GM18505 (cell line): Measurements from ENCODE around the gene HPCAL1.

Source experiments
- ATAC-seq: cut with Tn5 transposase; IDR thresholded peaks from one replicate; pipeline ENCODE4 v1.9.1; 2021; ENCODE audit not compliant: unreplicated experiment
- POLR2A ChIP-seq: IDR thresholded peaks from 4 replicates; pipeline ENCODE4 v1.6.1; 2011; ENCODE audit warnings: borderline replicate concordance; ENCODE audit not compliant: insufficient read depth, insufficient read length; ENCODE audit errors: extremely low read depth

The HPCAL1 gene

DNA sequence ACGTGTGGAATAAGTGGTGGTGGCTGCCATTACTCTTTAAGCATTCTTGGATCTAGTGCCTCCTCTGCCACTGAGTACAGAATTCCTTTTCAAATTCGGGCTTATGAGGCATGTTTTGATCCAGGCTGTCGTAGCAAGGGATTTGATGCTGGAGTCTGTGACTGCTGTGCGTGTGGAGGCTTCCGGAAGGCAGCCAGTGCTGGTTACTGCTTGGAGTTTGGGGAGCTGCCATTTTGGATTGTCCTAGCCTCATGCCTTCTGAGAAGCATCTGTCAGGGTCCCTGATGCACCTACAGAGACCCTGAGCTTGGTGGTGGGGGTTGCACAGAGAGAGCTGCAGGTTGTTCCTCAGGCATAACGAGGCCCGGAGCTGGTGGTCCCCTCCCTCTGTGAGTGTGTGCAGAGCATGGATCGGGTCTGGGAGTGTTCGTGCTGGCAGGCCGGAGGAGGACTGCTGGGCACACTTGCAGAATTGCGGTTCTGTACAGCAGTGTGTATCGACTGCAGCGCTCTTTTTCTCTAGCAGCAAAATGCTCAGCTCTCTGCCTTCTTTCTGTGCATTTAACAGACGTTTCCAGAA lies 7.7 kb downstream of the HPCAL1 start:
- TF ChIP-seq POLR2A, result no peak
- ATAC-seq, result no peak

DNA sequence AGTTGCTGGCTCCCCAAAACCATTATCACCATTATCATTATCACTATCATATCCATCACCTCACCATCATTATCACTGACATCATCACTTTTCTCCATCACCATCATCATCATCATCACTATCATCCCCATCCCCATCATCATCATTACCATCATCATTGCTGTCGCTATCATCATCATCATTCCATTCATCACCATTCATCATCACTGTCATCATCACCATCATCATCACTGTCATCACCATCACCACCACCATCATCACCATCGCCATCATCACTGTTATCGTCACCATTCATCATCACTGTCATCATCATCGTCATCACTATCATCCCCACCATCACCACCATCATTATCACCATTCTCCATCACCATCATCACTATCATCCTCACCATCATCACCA lies 9.0 kb downstream of the HPCAL1 start:
- no peak for TF ChIP-seq POLR2A
- no peak for ATAC-seq

DNA sequence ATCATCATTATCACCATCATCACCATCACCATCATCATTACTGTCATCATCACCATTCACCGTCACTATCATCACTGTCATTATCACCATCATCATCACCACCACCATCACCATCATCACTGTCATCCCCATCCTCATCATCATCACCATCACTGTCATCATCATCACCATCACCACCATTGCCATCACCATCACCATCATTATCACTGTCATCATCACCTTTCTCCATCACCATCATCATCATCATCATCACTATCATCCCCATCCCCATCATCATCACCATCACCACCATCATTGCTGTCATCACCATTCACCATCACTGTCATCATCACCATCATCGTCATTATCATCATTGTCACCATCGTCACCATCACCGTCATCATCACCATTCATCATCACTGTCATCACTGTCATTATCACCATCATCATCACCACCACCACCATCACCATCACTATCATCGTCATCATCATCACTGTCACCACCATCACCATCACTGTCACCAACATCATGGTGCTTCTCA lies 9.8 kb downstream of the HPCAL1 start:
- TF ChIP-seq POLR2A, result no peak
- ATAC-seq, result no peak

DNA sequence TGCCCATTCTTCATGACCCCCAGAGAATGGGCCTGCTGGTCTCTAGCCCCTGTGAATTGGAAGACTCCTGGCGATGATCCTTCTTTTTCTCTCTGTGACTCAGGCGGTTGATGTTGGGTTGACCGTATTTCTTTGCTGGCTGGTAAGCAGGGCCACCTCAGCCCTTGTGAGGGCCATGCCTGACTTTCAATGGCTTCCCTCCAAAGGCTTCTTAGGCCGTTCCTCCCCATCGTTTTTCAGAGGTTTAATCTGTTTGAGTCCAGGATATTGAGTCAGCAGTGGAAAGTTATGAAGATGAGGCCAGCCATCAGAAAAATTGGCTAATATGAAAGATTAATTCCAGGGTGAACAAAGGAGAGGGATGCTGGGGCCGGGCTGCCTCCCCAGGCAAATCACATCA lies 13.6 kb downstream of the HPCAL1 start:
- no peak for TF ChIP-seq POLR2A
- ATAC-seq, result no peak

DNA sequence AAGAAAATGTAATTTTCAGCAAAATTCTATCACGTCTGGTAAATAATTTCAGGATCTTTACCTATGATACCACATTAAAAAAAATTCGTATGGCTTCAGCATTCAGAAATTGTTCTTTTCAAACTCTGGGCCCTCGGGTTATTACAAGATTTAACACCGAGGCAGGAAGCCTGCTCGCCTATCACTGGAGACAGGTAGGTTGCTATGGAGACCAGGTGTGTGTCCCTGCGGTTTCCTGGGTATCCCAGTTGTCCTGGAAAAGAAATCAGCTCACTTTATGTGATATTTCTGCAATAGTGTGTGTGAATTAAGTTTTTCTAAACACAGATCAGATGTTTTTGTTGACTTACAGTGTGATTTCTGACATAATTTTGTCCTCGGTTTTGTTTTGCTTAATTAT lies 14.2 kb downstream of the HPCAL1 start:
- no peak for TF ChIP-seq POLR2A
- ATAC-seq, result no peak

DNA sequence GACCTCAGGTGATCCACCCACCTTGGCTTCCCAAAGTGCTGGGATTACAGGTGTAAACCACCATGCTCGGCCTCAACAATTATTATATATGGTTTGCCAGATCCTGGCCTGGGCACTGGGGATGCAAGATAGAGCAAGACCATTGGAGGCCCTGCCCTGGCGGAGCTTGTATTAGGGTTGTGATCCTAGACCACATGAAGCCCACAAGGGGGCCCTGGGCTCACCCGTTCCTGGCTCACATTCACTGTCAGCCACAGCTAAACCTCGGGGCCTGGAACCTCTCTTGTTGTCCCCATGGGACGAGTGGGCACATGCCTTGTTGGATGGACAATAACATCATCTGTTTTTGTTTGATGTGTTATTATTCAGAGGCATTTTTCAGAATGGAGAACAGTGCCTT lies 14.9 kb downstream of the HPCAL1 start:
- TF ChIP-seq POLR2A, result no peak
- no peak for ATAC-seq

DNA sequence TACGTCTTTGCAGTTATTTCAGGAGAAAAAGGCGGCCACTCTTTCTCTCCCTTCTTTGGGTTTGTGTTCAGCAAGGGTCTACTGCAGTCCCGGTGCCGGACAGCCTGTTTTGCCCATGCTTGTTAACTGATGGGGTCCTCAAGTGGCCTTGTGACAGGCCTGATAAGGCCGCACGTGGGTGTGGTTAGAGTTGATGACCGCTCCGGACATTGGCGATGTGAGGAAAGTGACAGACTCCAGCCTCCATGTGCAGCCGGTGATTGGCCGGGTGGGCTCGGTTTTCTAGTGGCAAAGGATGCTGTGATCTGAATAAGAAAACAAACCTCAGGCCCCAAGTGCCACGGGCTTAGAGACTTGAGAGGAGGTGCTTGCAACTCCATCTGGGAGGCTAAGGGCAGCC lies 15.6 kb downstream of the HPCAL1 start:
- ATAC-seq, result no peak

DNA sequence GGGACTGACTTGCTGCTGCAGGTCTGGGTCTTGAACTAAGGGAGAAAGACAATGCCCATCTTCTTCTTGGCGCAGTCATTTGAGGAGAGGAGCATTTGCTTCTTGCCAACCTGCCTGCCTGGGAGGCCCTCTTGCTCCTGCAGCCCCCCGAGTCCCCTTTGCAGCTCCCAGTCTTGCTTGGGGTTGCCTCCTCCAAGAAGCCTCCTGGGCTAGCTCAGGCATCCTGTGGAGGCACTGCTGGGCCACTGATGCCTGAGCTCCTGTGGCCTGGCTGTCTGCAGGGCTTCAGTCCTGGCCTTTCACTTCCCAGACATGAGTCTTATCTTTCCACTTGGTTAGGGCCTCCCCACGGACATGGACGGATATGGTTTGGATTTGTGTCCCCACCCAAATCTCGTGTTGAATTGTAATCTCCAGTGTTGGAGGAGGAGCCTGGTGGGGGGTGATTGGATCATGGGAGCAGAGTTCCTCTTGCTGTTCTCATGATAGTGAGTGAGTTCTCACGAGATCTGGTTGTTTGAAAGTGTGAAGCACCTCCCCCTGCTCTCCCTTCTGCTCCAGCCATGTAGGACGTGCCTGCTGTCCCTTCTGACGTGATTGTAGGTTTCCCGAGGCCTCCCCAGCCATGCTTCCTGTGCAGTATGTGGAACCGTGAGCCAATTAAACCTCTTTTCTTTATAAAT lies 17.3 kb downstream of the HPCAL1 start:
- no peak for TF ChIP-seq POLR2A
- ATAC-seq, result no peak

More for the DNA sequence above, 15.6 kb downstream of the HPCAL1 start:
- TF ChIP-seq POLR2A, result no peak

DNA sequence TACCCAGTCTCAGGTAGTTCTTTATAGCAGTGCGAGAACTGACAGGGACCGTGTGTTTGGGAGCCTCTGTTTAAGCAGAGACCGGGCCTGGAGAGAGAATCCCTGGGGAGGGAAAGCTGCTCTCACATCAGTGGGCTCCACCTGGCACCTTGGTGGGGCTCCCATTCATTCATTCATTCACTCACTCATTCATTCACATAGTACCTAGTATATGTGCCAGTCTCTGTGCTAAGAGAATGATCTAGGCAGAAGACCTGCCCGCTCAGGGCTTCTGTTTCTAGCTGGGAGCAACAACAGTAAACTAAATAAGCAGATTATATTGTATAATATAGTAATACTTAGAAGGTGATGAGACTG lies 17.8 kb downstream of the HPCAL1 start:
- TF ChIP-seq POLR2A, result no peak
- ATAC-seq, result no peak

DNA sequence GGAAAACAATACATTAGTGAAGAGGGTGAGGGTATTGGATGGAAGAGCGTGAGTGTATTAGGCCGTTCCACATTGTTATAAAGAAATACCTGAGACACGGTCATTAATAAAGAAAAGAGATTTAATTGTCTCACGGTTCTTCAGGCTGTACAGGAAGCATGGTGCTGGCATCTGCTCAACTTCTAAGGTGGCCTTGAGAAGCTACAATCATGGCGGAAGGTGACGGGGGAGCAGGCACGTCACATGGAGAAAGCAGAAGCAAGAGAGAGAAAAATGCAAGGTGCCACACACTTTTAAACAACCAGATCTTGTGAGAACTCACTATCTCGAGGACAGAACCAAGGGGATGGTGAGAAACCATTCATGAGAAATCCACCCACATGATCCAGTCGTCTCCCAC lies 18.2 kb downstream of the HPCAL1 start:
- TF ChIP-seq POLR2A, result no peak
- ATAC-seq, result no peak

DNA sequence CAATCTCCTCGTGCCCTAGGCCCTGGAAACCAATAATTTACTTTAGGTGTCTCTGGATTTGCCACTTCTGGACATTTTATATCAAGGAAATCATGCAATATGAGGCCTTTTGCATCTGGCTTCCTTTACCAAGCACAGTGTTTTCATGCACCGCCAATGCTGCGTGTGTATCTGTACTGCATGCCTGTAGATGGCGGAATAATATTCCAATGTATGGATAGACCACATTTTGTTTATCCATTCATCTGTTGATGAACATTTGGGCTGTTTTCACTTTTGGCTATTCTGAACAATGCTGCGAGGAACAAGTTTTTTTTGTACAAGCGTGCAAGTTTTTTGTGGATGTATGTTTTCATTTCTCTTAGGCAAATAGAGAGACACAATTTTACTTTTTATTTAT lies 18.9 kb downstream of the HPCAL1 start:
- no peak for TF ChIP-seq POLR2A
- no peak for ATAC-seq

DNA sequence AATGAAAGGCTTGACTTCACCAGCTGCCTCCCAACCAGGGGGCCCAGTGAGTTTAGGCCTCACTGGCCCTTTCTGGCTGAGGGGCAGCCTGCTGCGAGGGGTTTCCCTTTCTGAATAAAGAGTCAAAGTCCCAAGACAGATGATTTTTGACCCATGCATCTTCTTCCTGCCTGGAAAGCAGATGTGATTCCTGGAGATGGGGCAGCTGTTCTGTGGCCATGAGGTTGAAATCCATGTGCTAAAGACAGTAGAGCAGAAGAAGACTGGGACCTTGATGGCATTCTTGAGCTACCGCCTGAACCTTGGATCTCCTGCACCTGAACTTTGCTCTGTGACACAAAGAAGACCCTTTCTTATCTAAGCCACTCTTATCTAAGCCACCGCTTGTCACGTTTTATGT lies 19.8 kb downstream of the HPCAL1 start:
- TF ChIP-seq POLR2A, result no peak
- ATAC-seq, result no peak

DNA sequence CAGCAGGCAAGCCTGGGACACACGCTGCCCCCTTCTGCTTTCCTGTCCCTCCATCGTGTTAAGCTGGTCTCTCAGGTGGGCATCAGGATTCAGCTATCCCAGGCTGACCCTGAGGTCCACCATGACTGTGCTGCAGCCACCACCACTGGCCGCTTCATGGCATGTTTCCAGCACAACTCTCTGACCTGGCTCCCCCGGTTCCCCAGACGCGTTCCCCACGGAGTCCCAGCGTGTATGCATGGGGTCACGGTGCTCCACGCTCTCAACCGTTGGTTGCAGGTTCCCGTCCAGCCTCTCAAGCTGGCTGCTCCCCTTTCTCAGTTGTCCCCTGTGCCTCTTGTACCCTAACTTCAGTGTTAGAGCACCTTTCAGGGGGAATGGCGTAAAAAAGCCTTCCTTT lies 20.3 kb downstream of the HPCAL1 start:
- no peak for TF ChIP-seq POLR2A
- ATAC-seq, result no peak

DNA sequence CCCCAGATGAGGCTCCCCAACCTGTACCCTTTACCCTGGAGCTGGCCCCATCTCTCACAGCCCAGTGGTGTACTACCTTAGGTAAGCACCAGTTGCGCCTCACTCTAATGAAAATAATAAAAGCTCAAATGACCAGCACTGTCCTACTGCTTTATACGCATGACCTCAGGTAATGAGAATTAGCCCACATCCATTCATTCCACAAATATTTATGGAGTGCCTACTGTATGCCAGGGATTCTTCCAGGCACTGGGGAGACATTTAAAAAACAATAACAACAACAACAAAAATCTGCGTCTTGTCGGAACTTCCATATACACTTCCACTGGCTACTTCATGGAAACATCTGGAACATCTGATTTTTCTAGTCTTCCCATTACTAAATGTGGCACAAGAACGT lies 20.8 kb downstream of the HPCAL1 start:
- no peak for TF ChIP-seq POLR2A
- ATAC-seq, result no peak
